Sigmoid colon (tissue), 4 donors: ENCODE results near the gene BIK.

ENCODE experiments used
- POLR2A ChIP-seq, 2 donors: fragments of 450-650 bp; IDR thresholded peaks; one replicate each; pipeline ENCODE4 v1.6.1; 2016; ENCODE audit warnings: antibody characterized with exemption in 2 of 2, mild to moderate bottlenecking in 2 of 2, moderate library complexity in 2 of 2
- POLR2AphosphoS5 ChIP-seq, 4 donors: sonication (generic); formaldehyde crosslinking; IDR thresholded peaks; one replicate each; pipeline ENCODE4 v1.6.1; 2017; ENCODE audit warnings: antibody characterized with exemption in 4 of 4
- TF ChIP-seq, protein P1 (sequence below), 4 experiments: fragments of 450-650 bp in 3 of 4; fragments of 200-600 bp in 1 of 4; IDR thresholded peaks; one replicate each; pipeline ENCODE4 v1.5.1; 2016 to 2019; ENCODE audit warnings: antibody characterized with exemption in 4 of 4, mild to moderate bottlenecking in 3 of 4, moderate library complexity in 2 of 4

DNA sequence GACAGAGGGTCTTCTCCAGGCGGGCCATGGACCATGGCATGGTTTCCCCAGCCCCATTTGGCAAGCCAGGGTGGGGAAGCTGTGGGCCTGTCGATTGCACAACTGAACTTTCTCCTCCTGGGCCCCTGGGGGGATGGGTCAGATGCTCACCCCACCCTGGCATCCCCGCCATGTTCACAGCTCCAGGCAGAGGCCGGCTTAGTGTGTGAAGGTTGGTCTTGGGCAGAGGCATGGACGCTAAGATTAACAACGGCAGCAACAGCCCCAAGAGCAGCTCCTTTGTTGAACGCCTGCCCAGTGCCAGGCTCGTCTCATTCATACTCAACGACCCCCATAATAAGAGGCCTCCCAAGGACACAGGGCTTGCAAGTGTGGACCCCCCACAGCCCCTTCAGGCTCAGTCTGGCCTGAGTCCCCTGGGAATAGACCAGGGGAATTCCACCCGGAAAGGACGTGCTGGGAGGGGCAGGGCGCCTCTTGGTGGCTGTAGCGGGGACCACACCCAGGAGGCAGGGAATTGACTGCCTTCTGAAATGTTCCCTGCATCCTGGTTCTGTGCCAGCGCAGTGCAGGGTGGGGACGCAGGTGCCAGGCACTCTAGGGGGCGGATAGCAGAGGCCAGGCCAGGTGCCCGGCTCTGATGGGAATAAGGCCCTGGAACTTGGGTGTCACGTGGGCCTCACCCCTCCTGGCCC is 49.1 kb downstream of the BIK start:
- TF ChIP-seq POLR2AphosphoS5 (IDR thresholded peaks at IDR 0.05) (no peak), POLR2A (IDR thresholded peaks at IDR 0.05) (no peak)
- TF ChIP-seq, protein P1, sequence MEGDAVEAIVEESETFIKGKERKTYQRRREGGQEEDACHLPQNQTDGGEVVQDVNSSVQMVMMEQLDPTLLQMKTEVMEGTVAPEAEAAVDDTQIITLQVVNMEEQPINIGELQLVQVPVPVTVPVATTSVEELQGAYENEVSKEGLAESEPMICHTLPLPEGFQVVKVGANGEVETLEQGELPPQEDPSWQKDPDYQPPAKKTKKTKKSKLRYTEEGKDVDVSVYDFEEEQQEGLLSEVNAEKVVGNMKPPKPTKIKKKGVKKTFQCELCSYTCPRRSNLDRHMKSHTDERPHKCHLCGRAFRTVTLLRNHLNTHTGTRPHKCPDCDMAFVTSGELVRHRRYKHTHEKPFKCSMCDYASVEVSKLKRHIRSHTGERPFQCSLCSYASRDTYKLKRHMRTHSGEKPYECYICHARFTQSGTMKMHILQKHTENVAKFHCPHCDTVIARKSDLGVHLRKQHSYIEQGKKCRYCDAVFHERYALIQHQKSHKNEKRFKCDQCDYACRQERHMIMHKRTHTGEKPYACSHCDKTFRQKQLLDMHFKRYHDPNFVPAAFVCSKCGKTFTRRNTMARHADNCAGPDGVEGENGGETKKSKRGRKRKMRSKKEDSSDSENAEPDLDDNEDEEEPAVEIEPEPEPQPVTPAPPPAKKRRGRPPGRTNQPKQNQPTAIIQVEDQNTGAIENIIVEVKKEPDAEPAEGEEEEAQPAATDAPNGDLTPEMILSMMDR (IDR thresholded peaks at IDR 0.05): peak in 1 of 4 experiments; percentile 22
